Measurements from ENCODE around the gene TSTD2.

The TSTD2 gene

DNA sequence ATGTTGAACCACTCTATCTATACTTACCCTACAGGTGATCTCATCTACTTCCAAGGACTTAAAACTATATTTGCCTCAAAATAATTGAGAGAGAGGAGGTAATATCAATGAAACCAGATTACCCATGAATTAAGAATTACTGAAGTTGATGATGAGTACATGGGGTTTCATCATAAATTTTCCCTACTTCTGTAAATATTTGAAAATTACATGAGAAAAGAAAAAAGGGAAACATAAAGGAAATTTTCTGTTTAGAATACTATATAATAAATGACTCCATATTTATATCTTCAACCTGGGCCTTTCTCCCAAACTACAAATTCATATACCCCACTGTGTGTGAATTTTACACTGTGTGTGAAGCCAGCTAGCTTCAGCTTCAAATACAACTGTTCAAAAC is 2.6 kb downstream of the TSTD2 start:
- Histone ChIP-seq H2AFZ (ENCODE audit: low read depth, low read length, severe bottlenecking) (no peak overlapping the region), H3K9me3 (ENCODE audit: insufficient read depth, low read length) (no peaks in the 10 kb centered on the region), H3K27ac (ENCODE audit: low read depth, low read length) (no peak overlapping the region), H3K4me3 (ENCODE audit: insufficient read depth, low read length, poor library complexity, severe bottlenecking) (no peak overlapping the region), H3K9ac (ENCODE audit: low read length) (no peak overlapping the region), H3K27me3 (ENCODE audit: low read length) (no peaks in the 10 kb centered on the region), H3K79me2 (ENCODE audit: insufficient read depth, low read length) (peaks cover 74% of the 10 kb centered on the region), H3K36me3 (ENCODE audit: low read length) (peaks cover 14% of the 10 kb centered on the region), H3K4me2 (ENCODE audit: low read depth, low read length, poor library complexity, severe bottlenecking) (no peak overlapping the region), H3K9me2 (replicated peaks; ENCODE audit: insufficient read depth, low read length) (no peaks in the 10 kb centered on the region), H3F3A (ENCODE audit: insufficient read depth) (0 out of 2 replicates have a peak, but pooled peaks cover 4% of the 10 kb centered on the region), H4K20me1 (ENCODE audit: low read depth, low read length) (peaks cover 5% of the 10 kb centered on the region; the same call in 1 of the 2 replicates)
- TF ChIP-seq EZH2phosphoT487 (conservative IDR thresholded peaks at IDR 0.05; ENCODE audit: low read length): no peak
- TF ChIP-seq, protein P1, sequence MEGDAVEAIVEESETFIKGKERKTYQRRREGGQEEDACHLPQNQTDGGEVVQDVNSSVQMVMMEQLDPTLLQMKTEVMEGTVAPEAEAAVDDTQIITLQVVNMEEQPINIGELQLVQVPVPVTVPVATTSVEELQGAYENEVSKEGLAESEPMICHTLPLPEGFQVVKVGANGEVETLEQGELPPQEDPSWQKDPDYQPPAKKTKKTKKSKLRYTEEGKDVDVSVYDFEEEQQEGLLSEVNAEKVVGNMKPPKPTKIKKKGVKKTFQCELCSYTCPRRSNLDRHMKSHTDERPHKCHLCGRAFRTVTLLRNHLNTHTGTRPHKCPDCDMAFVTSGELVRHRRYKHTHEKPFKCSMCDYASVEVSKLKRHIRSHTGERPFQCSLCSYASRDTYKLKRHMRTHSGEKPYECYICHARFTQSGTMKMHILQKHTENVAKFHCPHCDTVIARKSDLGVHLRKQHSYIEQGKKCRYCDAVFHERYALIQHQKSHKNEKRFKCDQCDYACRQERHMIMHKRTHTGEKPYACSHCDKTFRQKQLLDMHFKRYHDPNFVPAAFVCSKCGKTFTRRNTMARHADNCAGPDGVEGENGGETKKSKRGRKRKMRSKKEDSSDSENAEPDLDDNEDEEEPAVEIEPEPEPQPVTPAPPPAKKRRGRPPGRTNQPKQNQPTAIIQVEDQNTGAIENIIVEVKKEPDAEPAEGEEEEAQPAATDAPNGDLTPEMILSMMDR (IDR thresholded peaks at IDR 0.05; ENCODE audit: insufficient read depth, low read length, poor library complexity, severe bottlenecking): no peak

DNA sequence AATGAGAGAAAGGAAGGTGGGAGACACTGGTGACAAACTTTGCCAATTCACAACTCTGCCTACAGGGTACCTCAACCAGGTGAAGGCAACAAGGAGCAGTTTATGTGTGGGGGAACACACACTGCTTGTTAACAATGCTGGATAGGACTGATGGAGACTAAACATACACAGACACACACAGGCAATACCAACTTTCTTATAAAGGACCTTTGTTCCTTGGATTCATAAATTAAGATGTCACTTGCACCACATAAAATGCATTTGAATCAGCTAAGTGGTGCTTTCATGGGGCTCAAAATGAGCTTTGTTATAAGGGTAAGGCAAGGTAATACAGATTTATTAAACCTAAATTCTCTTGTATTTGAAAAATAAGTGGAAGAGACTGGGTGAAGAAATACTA is 4.0 kb downstream of the TSTD2 start:
- H3K9ac ChIP-seq (ENCODE audit: low read length): no peak overlapping the region
- H3F3A ChIP-seq (ENCODE audit: insufficient read depth): 0 out of 2 replicates have a peak, but pooled peaks cover 5% of the 10 kb centered on the region
- H3K4me3 ChIP-seq (ENCODE audit: insufficient read depth, low read length, poor library complexity, severe bottlenecking): no peak overlapping the region
- H3K9me2 ChIP-seq (replicated peaks; ENCODE audit: insufficient read depth, low read length): no peaks in the 10 kb centered on the region
- no peaks in the 10 kb centered on the region for H3K9me3 ChIP-seq (ENCODE audit: insufficient read depth, low read length)
- no peak overlapping the region for H3K4me2 ChIP-seq (ENCODE audit: low read depth, low read length, poor library complexity, severe bottlenecking)
- no peak overlapping the region for H2AFZ ChIP-seq (ENCODE audit: low read depth, low read length, severe bottlenecking)
- no peaks in the 10 kb centered on the region for H3K27me3 ChIP-seq (ENCODE audit: low read length)
- peaks cover 25% of the 10 kb centered on the region for H3K36me3 ChIP-seq (ENCODE audit: low read length)
- TF ChIP-seq EZH2phosphoT487 (conservative IDR thresholded peaks at IDR 0.05; ENCODE audit: low read length): no peak
- TF ChIP-seq, protein P1 (IDR thresholded peaks at IDR 0.05; ENCODE audit: insufficient read depth, low read length, poor library complexity, severe bottlenecking): no peak
- H3K79me2 ChIP-seq (ENCODE audit: insufficient read depth, low read length): peaks cover 60% of the 10 kb centered on the region
- no peaks in the 10 kb centered on the region; the same call in 1 of the 2 replicates for H4K20me1 ChIP-seq (ENCODE audit: low read depth, low read length)
- H3K27ac ChIP-seq (ENCODE audit: low read depth, low read length): no peak overlapping the region

GRCh38 chr9:97628668-97629067 is 4.5 kb downstream of the TSTD2 start:
- H3F3A ChIP-seq (ENCODE audit: insufficient read depth): 0 out of 2 replicates have a peak, but pooled peaks cover 5% of the 10 kb centered on the region
- H3K9me3 ChIP-seq (ENCODE audit: insufficient read depth, low read length): no peaks in the 10 kb centered on the region
- no peak overlapping the region for H3K27ac ChIP-seq (ENCODE audit: low read depth, low read length)
- H2AFZ ChIP-seq (ENCODE audit: low read depth, low read length, severe bottlenecking): no peak overlapping the region
- H3K79me2 ChIP-seq (ENCODE audit: insufficient read depth, low read length): peaks cover 55% of the 10 kb centered on the region
- no peaks in the 10 kb centered on the region for H3K27me3 ChIP-seq (ENCODE audit: low read length)
- H3K36me3 ChIP-seq (ENCODE audit: low read length): peaks cover 25% of the 10 kb centered on the region
- no peak for TF ChIP-seq EZH2phosphoT487 (conservative IDR thresholded peaks at IDR 0.05; ENCODE audit: low read length)
- TF ChIP-seq, protein P1 (IDR thresholded peaks at IDR 0.05; ENCODE audit: insufficient read depth, low read length, poor library complexity, severe bottlenecking): no peak
- H3K9me2 ChIP-seq (replicated peaks; ENCODE audit: insufficient read depth, low read length): no peaks in the 10 kb centered on the region
- no peak overlapping the region for H3K9ac ChIP-seq (ENCODE audit: low read length)
- no peak overlapping the region for H3K4me2 ChIP-seq (ENCODE audit: low read depth, low read length, poor library complexity, severe bottlenecking)
- no peak overlapping the region for H3K4me3 ChIP-seq (ENCODE audit: insufficient read depth, low read length, poor library complexity, severe bottlenecking)
- H4K20me1 ChIP-seq (ENCODE audit: low read depth, low read length): no peaks in the 10 kb centered on the region; the same call in 1 of the 2 replicates

Data from SU-DHL-6 (cell line).